Activated CD8-positive, alpha-beta memory T cell treated with anti-CD3 and anti-CD28 coated beads, Interleukin-2, amount 50 U/mL, for 48 hours (primary cell): ENCODE measurements around the gene TENT4A.
"Not testable (repeated sequence)": the region's sequence is repeated elsewhere in the genome, so short reads cannot be mapped to it uniquely, and the experiment has no call there.

Experiments used
- DNase-seq: peaks from one replicate; pipeline ENCODE4 v3.0.0-alpha.2; 2020

The TENT4A gene

GRCh38 chr5:6774207-6774606 is 61.0 kb downstream of the TENT4A start:
- DNase-seq = not testable (repeated sequence)

GRCh38 chr5:6774721-6775204 is 61.5 kb downstream of the TENT4A start:
- DNase-seq = no peak

- DNase-seq = no peak
Measured at GRCh38 chr5:6775571-6775970, 62.3 kb downstream of the TENT4A start.

GRCh38 chr5:6780802-6781391 is 67.7 kb downstream of the TENT4A start:
- DNase-seq = no peak

GRCh38 chr5:6781716-6782115 is 68.5 kb downstream of the TENT4A start:
- DNase-seq = no peak

- no peak for DNase-seq
Measured at GRCh38 chr5:6783787-6784186, 70.6 kb downstream of the TENT4A start.

DNA sequence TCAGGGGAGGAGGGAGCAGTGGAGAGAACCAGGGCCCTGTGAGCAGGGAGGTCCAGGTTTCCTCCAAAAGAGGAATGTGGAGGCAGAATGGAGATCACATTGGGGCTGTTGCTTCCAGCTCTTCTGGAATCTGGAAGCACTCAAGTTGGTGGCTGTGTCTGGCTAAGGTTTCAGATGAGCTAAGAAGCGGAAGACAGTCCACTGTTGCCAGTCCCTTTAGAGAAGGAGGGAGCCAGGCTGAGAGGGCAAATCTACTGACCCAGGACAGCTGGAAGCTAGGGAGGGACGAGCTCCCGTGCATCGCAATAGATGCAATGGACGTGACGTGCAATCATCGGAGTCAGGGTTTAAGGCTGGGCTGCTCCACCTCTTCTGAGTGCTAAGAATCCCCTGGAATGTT is 71.2 kb downstream of the TENT4A start:
- no peak for DNase-seq

DNA sequence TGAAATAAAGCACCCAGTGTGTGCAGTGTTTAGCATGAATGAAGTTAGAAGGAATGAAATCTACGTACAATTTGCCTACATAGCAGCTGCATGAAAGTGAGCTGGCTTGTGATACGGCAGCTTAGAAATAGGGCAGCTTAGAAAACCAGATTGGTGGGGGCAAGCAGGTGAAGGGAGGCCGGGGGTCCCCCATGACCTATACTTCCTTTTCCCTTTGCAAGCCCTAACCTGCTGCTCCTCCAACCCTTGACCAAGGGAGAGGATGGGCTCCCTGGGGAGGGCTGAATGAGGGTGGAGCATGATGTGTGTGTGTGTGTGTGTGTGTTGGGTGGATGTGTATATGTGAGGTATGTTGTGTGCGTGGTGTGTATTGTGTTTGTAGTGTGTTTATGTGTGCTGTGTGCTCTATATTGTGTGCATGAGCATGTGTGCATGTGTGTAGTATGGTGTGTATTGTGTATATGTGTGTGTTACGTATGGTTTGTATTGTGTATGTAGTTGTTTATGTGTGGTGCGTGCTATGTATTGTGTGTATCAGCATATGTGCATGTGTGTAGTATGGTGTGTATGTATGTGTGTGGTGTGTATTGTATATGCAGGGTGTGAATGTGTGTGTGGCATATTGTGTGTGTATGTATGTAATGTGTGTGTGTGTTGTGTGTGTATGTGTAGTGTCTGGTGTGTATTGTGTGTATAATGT is 72.1 kb downstream of the TENT4A start:
- no peak for DNase-seq

- no peak for DNase-seq
Measured at GRCh38 chr5:6785861-6786180, 72.6 kb downstream of the TENT4A start.

GRCh38 chr5:6786786-6787495 is 73.7 kb downstream of the TENT4A start:
- DNase-seq = no peak

DNA sequence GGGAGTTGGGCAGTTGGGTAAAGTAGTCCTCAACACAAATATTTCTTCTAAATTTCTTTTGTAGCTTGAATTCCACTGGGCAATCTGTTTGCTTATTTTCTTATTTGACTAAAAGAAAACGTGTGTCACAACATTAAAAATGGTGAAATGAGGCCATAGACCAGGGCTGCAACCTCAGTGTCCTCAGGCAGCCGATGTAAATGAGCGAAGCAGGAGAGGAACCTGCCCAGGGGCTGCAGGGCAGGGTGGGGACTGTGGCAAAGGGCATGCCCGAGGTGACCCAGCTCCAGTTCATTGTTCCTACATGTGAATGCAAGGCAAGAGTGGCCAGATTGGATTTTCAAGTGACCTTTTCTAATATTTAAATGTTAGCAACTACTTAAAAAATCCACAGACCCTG is 74.7 kb downstream of the TENT4A start:
- no peak for DNase-seq

DNA sequence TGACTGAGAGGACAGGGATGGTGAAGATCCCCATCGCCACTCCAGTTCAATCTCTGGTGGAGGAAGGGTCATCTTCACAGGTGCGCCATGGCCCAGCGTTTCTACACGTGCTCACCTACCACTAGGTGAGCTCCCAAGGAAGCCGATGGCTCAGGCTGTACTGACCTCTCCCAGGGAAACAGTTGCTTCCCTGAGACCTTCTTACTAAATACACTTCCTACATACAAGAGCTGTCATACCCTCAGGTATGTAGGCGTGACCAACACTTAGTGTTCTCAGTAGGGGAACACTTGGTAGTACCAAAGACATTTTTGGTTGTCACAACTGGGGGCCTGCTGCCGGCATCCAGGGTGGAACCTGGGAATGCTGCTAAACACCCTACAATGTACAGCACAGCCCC is 75.2 kb downstream of the TENT4A start:
- DNase-seq = no peak

GRCh38 chr5:6788956-6789649 is 75.9 kb downstream of the TENT4A start:
- DNase-seq = no peak

- DNase-seq = no peak
Measured at GRCh38 chr5:6790346-6790865, 77.2 kb downstream of the TENT4A start.

DNA sequence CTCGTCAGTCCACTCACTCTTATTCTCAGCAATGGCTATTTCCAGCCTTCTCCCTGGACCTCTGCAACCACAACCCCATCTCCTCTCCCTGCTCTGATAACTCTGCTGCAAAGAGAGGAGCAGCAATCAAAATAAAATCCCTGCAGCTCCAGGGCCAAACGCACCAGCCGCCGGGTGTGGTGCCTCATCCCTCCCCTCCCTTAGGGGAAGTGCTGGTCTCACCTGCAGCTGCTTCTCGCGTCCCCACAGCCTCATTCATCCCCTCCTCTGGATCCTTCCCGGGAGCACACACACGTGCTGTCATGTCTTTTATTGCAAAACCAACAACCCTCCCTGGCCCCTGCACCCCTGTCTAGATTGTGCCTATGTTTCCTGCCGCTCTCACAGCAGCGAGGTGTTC is 77.8 kb downstream of the TENT4A start:
- no peak for DNase-seq

DNA sequence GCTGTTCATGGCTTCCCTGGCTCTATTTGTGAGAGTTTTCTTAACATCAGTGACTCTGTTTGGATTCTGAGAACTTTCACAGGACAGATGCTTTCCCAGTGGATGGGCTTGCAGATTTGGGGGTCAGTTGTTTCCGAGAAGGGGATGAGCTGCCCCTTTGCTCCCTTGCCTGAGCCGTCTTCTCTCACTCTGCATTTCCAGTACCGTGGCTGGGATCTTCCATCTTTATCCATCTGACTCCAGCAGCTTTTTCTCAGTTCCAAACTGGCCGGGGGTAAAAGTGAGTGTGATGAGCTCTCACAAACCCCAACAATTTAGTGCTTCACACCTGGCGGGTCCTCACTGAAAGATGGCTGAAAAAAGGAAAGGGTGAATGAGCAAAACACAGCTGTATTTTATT is 79.1 kb downstream of the TENT4A start:
- DNase-seq = no peak

DNA sequence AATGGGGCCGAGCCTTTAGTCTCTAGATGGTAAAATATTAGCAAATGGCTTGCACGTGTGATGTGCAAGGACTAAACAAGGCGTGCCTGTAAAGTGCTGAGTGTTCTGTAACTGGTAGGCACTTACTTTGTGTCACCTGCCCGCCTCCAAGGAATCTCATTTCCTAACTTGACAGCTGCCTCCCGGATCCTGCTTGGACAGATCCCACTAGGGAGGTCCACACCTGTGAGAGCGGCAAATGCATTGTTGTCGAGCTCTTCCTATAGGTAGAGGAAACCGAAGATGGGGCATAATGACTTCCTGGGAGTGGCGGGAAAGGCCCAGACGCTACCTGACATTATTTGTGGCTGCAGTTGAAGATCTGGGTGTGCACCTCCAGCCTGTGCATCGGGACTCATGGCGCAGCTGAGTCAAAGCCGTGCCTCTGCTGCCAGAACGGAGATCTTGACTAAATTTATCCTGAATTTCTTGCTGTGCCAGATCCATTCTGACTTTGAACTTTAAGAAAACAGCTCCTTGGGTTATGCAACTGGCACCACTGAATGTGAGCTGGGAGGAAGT is 79.8 kb downstream of the TENT4A start:
- no peak for DNase-seq

DNA sequence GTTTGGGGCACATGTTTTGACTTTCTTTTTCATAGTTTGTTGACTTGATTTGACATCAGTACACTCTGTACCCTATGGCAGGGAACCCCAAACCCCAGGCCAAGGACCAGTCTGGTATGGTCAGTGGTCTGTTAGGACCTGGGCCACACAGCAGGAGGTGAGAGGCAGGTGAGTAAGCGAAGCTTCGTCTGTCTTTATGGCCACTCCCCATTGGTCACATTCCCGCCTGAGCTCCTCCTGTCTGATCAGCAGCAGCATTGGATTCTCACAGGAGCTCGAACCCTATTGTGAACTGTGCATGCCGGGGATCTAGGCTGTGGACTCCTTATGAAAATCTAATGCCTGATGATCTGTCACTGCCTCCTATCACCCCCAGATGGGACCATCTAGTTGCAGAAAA is 88.0 kb downstream of the TENT4A start:
- no peak for DNase-seq

GRCh38 chr5:6803981-6804550 is 90.8 kb downstream of the TENT4A start:
- no peak for DNase-seq

- DNase-seq = no peak
Measured at GRCh38 chr5:6804766-6805501, 91.7 kb downstream of the TENT4A start.

GRCh38 chr5:6805841-6806240 is 92.6 kb downstream of the TENT4A start:
- no peak for DNase-seq
